ENCODE data around the gene RBM25.

DNA sequence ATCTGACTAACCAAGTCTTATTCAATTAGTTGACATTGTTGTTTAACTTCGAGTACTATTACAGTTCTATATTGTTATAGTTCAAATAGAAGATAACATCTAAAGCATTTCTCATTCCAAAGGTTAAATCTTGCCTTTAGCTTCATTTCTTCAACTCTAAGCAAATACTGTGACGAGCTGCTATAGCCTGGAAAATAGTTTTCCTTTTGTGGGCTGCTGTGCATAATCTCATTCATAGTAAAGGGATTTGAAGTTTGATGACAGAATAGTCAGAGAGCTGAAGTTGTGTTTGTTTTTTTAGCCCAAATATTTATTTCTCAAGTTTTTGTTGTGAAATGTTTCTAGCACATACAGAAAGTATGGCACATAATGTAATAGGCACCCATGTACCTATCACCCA lies 91.4 kb downstream of the RBM25 start:
- no peak for TF ChIP-seq POLR2A (IDR thresholded peaks at IDR 0.05; ENCODE audit: low read depth, low read length)
- TF ChIP-seq, protein P1, sequence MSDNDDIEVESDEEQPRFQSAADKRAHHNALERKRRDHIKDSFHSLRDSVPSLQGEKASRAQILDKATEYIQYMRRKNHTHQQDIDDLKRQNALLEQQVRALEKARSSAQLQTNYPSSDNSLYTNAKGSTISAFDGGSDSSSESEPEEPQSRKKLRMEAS (IDR thresholded peaks at IDR 0.05; ENCODE audit: low read depth, low read length), result no peak
